Activated CD4-positive, alpha-beta T cell treated with anti-CD3 and anti-CD28 coated beads, Interleukin-2, amount 10 ng/mL, durations not matched to agents 24 days and 14 days (primary cell): ENCODE results near the gene ATP8B1. TPM values are rescaled to one million over a fixed set of nuclear protein-coding genes. Genes with fewer than 3 reads are reported as not detected.

Experiments
- DNase-seq: peaks from one replicate; pipeline ENCODE4 v3.0.0; 2022
- H3K27ac Mint-ChIP-seq: one replicate; pipeline ENCODE4 v1.8.0; 2022; ENCODE audit warnings: mild to moderate bottlenecking, mixed read lengths
- H3K27me3 Mint-ChIP-seq: one replicate; pipeline ENCODE4 v1.8.0; 2022; ENCODE audit warnings: mixed read lengths
- H3K36me3 Mint-ChIP-seq: one replicate; pipeline ENCODE4 v1.8.0; 2022; ENCODE audit warnings: low read depth, mild to moderate bottlenecking, mixed read lengths
- H3K4me1 Mint-ChIP-seq: one replicate; pipeline ENCODE4 v1.8.0; 2021; ENCODE audit warnings: mixed read lengths
- H3K4me3 Mint-ChIP-seq: one replicate; pipeline ENCODE4 v1.8.0; 2022; ENCODE audit warnings: mild to moderate bottlenecking, moderate library complexity, mixed read lengths
- H3K9me3 Mint-ChIP-seq: one replicate; pipeline ENCODE4 v1.8.0; 2021; ENCODE audit warnings: mixed read lengths
- intact Hi-C: fragments of 100-400 bp; cut with micrococcal nuclease; formaldehyde crosslinking; loops from one replicate; pipeline ENCODE4 v1.15.1; 2023
- total RNA-seq: library from RNA; stranded (reverse); gene quantifications from 2 replicates; pipeline ENCODE4 v1.2.3, GENCODE V29; 2022

The ATP8B1 gene
- total RNA-seq, 1 donor from 2014 or later = not detected

DNA sequence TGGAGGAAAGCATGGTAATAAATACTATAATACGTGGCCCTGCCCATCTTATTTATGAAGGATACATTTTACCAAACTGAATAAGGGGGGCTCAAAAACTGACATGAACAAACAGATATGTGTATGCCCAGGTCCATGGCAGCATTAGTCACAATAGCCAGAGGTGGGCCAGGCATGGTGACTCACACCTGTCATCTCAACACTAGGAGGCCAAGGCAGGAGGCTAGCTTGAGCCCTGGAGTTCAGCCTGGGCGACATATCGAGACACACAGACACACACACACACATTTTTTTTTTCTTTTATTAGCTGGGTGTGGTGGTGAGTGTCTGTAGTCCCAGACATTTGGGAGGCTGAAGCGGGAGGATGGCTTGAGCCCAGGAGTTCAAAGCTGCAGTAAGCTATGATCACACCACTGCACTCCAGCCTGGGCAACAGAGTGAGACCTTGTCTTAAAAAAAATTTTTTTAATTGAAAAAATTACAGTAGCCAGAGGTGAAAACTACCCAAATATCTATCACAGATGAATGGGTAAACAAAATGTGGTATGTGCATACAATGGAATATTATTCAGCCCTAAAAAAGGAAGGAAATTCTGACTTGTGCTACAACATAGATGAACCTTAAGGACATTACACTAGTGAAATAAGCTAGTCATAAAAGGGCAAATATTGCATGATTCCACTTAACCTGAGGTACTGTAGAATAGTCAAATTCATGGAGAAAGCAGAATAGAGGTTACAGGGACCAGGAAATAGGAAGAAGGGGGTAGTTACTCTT is 8.0 kb downstream of the ATP8B1 start:
- no peak overlapping the region for H3K27ac Mint-ChIP-seq
- no peak overlapping the region for H3K4me3 Mint-ChIP-seq
- no peak for DNase-seq
- H3K4me1 Mint-ChIP-seq = peaks cover 2% of the 10 kb centered on the region
- H3K27me3 Mint-ChIP-seq = peaks cover 45% of the 10 kb centered on the region
- H3K9me3 Mint-ChIP-seq = no peaks in the 10 kb centered on the region
- intact Hi-C loops = no loop called here
- H3K36me3 Mint-ChIP-seq = no peaks in the 10 kb centered on the region

GRCh38 chr18:57793302-57793986 is 9.7 kb downstream of the ATP8B1 start:
- no peak overlapping the region for H3K4me3 Mint-ChIP-seq
- H3K27ac Mint-ChIP-seq = no peak overlapping the region
- DNase-seq = no peak
- intact Hi-C loops = no loop called here
- no peaks in the 10 kb centered on the region for H3K9me3 Mint-ChIP-seq
- peaks cover 34% of the 10 kb centered on the region for H3K27me3 Mint-ChIP-seq
- H3K36me3 Mint-ChIP-seq = no peaks in the 10 kb centered on the region
- peaks cover 2% of the 10 kb centered on the region for H3K4me1 Mint-ChIP-seq

- intact Hi-C loops = no loop called here
- no peak overlapping the region for H3K4me3 Mint-ChIP-seq
- H3K9me3 Mint-ChIP-seq = no peaks in the 10 kb centered on the region
- no peak for DNase-seq
- peaks cover 30% of the 10 kb centered on the region for H3K27me3 Mint-ChIP-seq
- no peaks in the 10 kb centered on the region for H3K4me1 Mint-ChIP-seq
- no peaks in the 10 kb centered on the region for H3K36me3 Mint-ChIP-seq
- H3K27ac Mint-ChIP-seq = no peak overlapping the region
Observed at GRCh38 chr18:57792631-57793301, 10.3 kb downstream of the ATP8B1 start.

DNA sequence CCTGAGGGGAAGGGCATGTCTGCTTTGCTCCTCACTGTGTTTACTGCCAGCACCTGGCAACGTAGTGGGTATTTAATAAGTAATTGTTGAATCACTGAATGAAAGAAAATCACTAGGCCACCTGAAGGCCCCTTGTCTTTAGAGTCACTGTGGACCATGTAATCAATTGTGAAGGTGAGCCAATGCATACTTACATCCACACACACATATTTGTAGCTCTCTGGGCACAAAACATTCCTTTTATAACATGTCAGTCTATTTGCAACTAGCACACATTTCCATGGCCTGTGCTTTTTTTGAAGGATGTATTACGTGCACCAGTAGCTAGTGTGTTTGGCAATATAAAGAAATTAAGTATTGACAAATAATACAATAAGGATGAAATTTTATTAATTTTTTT is 11.2 kb downstream of the ATP8B1 start:
- Mint-ChIP-seq H3K36me3 (no peaks in the 10 kb centered on the region), H3K27me3 (peaks cover 26% of the 10 kb centered on the region), H3K9me3 (no peaks in the 10 kb centered on the region), H3K27ac (no peak overlapping the region), H3K4me1 (no peaks in the 10 kb centered on the region), H3K4me3 (no peak overlapping the region)
- intact Hi-C loops = no loop called here
- DNase-seq = no peak

DNA sequence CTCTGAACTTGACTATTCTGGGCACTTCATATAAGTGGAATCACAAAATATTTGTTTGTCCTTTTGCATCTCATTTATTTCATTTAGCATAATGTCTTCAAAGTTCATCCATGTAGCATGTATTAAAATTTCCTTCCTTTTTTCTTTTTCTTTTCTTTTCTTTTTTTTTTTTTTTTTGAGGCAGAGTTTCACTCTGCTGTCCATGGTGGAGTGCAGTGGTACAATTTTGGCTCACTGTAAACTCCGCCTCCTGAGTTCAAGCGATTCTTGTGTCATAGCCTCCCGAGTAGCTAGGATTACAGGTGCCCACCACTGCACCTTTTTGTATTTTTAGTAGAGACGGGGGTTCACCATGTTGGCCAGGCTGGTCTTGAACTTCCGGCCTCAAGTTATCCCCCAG is 11.9 kb downstream of the ATP8B1 start:
- Mint-ChIP-seq H3K4me1 (no peaks in the 10 kb centered on the region), H3K36me3 (no peaks in the 10 kb centered on the region), H3K27me3 (peaks cover 21% of the 10 kb centered on the region), H3K27ac (no peak overlapping the region), H3K9me3 (no peaks in the 10 kb centered on the region), H3K4me3 (no peak overlapping the region)
- intact Hi-C loops = no loop called here
- no peak for DNase-seq

DNA sequence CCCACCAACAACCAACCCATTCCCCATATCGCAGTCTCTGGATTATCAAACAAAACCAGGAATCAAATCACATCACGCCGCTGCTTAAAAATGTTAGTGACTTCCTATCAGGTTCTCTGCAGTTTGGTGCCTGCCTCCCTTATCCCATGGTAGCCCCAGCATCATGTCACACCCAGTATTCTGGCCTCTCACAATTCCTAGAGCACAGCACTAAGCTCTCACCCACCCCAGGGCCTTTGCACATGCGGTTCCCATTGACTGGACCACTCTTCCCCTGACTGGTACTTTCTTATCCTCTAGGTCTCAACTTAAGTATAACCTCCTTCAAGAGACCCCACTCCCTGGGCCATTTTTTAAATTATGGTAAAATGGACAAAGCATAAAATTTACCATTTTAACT is 12.8 kb downstream of the ATP8B1 start:
- Mint-ChIP-seq H3K27me3 (peaks cover 17% of the 10 kb centered on the region), H3K27ac (no peak overlapping the region), H3K36me3 (no peaks in the 10 kb centered on the region), H3K4me3 (no peak overlapping the region), H3K4me1 (no peaks in the 10 kb centered on the region), H3K9me3 (no peaks in the 10 kb centered on the region)
- no peak for DNase-seq
- intact Hi-C loops = no loop called here

- intact Hi-C loops = no loop called here
- H3K27ac Mint-ChIP-seq = no peak overlapping the region
- H3K27me3 Mint-ChIP-seq = peaks cover 17% of the 10 kb centered on the region
- no peak for DNase-seq
- H3K4me1 Mint-ChIP-seq = no peaks in the 10 kb centered on the region
- no peaks in the 10 kb centered on the region for H3K36me3 Mint-ChIP-seq
- H3K9me3 Mint-ChIP-seq = no peaks in the 10 kb centered on the region
- no peak overlapping the region for H3K4me3 Mint-ChIP-seq
Observed at GRCh38 chr18:57789759-57790158, 13.4 kb downstream of the ATP8B1 start.

GRCh38 chr18:57789090-57789489 is 14.0 kb downstream of the ATP8B1 start:
- DNase-seq = no peak
- Mint-ChIP-seq H3K27ac (no peak overlapping the region), H3K9me3 (no peaks in the 10 kb centered on the region), H3K36me3 (no peaks in the 10 kb centered on the region), H3K27me3 (peaks cover 17% of the 10 kb centered on the region), H3K4me3 (no peak overlapping the region), H3K4me1 (no peaks in the 10 kb centered on the region)
- intact Hi-C loops = no loop called here

GRCh38 chr18:57787068-57787685 is 15.9 kb downstream of the ATP8B1 start:
- Mint-ChIP-seq H3K27me3 (no peaks in the 10 kb centered on the region), H3K36me3 (no peaks in the 10 kb centered on the region), H3K4me1 (no peaks in the 10 kb centered on the region), H3K4me3 (no peak overlapping the region), H3K9me3 (no peaks in the 10 kb centered on the region), H3K27ac (no peak overlapping the region)
- DNase-seq = no peak
- intact Hi-C loops = no loop called here

- intact Hi-C loops = no loop called here
- H3K36me3 Mint-ChIP-seq = no peaks in the 10 kb centered on the region
- no peaks in the 10 kb centered on the region for H3K9me3 Mint-ChIP-seq
- H3K27ac Mint-ChIP-seq = no peak overlapping the region
- no peaks in the 10 kb centered on the region for H3K27me3 Mint-ChIP-seq
- DNase-seq = no peak
- no peaks in the 10 kb centered on the region for H3K4me1 Mint-ChIP-seq
- no peak overlapping the region for H3K4me3 Mint-ChIP-seq
Observed at GRCh38 chr18:57785751-57786437, 17.2 kb downstream of the ATP8B1 start.

DNA sequence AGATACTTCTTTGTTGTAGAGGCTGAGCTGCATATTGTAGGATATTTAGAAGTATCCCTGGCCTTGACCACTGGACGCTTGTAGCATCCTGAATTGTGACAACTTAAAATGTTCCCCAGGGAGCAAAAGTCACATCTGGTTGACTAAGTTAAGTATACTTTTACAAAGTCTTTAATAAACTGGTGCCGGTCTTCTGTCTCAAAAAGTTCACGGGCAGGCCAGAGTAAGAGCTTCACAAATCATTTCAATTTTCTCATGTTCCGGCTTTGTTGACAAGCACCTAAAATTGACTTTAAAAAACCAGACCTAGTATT is 18.4 kb downstream of the ATP8B1 start:
- no peak overlapping the region for H3K4me3 Mint-ChIP-seq
- H3K36me3 Mint-ChIP-seq = no peaks in the 10 kb centered on the region
- no peak overlapping the region for H3K27ac Mint-ChIP-seq
- no peaks in the 10 kb centered on the region for H3K9me3 Mint-ChIP-seq
- peaks cover 5% of the 10 kb centered on the region for H3K4me1 Mint-ChIP-seq
- H3K27me3 Mint-ChIP-seq = no peaks in the 10 kb centered on the region
- intact Hi-C loops = no loop called here
- no peak for DNase-seq

GRCh38 chr18:57784034-57784800 is 18.9 kb downstream of the ATP8B1 start:
- DNase-seq = no peak
- Mint-ChIP-seq H3K4me1 (peaks cover 5% of the 10 kb centered on the region), H3K36me3 (no peaks in the 10 kb centered on the region), H3K4me3 (no peak overlapping the region), H3K27me3 (no peaks in the 10 kb centered on the region), H3K9me3 (no peaks in the 10 kb centered on the region), H3K27ac (no peak overlapping the region)
- intact Hi-C loops = no loop called here

- Mint-ChIP-seq H3K4me1 (peaks cover 5% of the 10 kb centered on the region), H3K36me3 (no peaks in the 10 kb centered on the region), H3K27ac (no peak overlapping the region), H3K27me3 (no peaks in the 10 kb centered on the region), H3K9me3 (no peaks in the 10 kb centered on the region), H3K4me3 (no peak overlapping the region)
- no peak for DNase-seq
- intact Hi-C loops = no loop called here
Observed at GRCh38 chr18:57782049-57782448, 21.1 kb downstream of the ATP8B1 start.
